ENCODE data around the gene ZBTB47.

The ZBTB47 gene

DNA sequence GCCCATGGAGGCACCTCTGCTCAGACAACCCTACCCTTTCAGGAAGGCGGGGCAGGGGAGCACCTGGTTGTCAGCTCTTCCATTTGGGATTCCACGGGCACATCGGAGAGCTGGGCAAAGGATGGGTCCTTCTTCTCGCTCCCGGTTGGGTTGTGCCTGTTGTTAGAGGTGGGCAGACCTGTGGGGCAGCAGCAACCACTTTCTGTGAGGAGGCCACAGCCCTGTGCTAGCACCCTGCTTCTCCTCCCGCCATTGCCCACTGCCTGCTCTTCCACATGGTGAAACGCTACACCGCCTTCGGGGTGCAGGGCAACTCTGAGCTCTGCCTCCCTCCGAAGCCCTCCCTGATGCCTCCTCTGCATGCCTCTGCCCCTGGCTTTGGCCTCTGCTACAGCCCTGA lies 56.1 kb downstream of the ZBTB47 start:
- peaks cover 0 to 2% of the 10 kb centered on the region in 2 donors for H3K36me3 ChIP-seq (replicated peaks in 1 of 2; ENCODE audit: control insufficient read depth in 2 of 2, insufficient read depth in 2 of 2, low read length in 2 of 2)
- WGBS, 2 donors (ENCODE audit: extremely low coverage in 2 of 2, insufficient read length in 2 of 2, insufficient replicate concordance in 1 of 2): no CpG with 5 or more reads among the region's 10 CpGs
- no peak overlapping the region for H2BK120ac ChIP-seq (ENCODE audit: low read depth, low read length)
- no peak overlapping the region for H3K14ac ChIP-seq (ENCODE audit: low read length)
- H3K4me3 ChIP-seq (ENCODE audit: low read length in 2 of 2): no peak overlapping the region
- no peak for DNase-seq (ENCODE audit: low spot score)
- no peak overlapping the region for H4K8ac ChIP-seq (ENCODE audit: low read depth, low read length)
- H3K27ac ChIP-seq (replicated peaks; ENCODE audit: low read length): no peak overlapping the region
- H4K91ac ChIP-seq (ENCODE audit: low read depth, low read length, poor library complexity): no peak overlapping the region
- H3K9me3 ChIP-seq (replicated peaks in 1 of 2; ENCODE audit: control insufficient read depth in 2 of 2, insufficient read depth in 1 of 2, low read depth in 1 of 2, low read length in 2 of 2): no peaks in the 10 kb centered on the region
- H2BK5ac ChIP-seq (ENCODE audit: low read length): no peak overlapping the region
- no peak overlapping the region for H3K4ac ChIP-seq (ENCODE audit: low read length)
- no peak overlapping the region for H2AK5ac ChIP-seq (ENCODE audit: low read depth, low read length)
- H3K4me1 ChIP-seq (ENCODE audit: control insufficient read depth in 2 of 2, insufficient read depth in 1 of 2, low read depth in 1 of 2, low read length in 2 of 2): peaks cover 0 to 1% of the 10 kb centered on the region in 2 donors
- H3K79me1 ChIP-seq (ENCODE audit: low read depth, low read length): no peaks in the 10 kb centered on the region
- no peak overlapping the region for H3K23ac ChIP-seq (ENCODE audit: low read depth, low read length, poor library complexity)
- H2AFZ ChIP-seq (ENCODE audit: low read length): no peak overlapping the region
- no peak overlapping the region for H3K9ac ChIP-seq (ENCODE audit: low read depth, low read length, poor library complexity)
- H3K27me3 ChIP-seq (ENCODE audit: control insufficient read depth in 3 of 3, insufficient read depth in 3 of 3, low read depth in 1 of 3, low read length in 3 of 3): peaks cover 0 to 57% (median 0%) of the 10 kb centered on the region in 3 experiments
- no peak overlapping the region for H3K4me2 ChIP-seq (ENCODE audit: insufficient read depth, low read length, poor library complexity, severe bottlenecking)
- peak overlapping the region; percentile 61 for H3K18ac ChIP-seq (ENCODE audit: low read length)
- no peak overlapping the region for H2BK15ac ChIP-seq (ENCODE audit: low read length)
- no peak overlapping the region for H2BK12ac ChIP-seq (ENCODE audit: low read length)

GRCh38 chr3:42710323-42711021 lies 57.0 kb downstream of the ZBTB47 start:
- H4K91ac ChIP-seq (ENCODE audit: low read depth, low read length, poor library complexity): no peak overlapping the region
- no peak overlapping the region for H3K27ac ChIP-seq (replicated peaks; ENCODE audit: low read length)
- H3K14ac ChIP-seq (ENCODE audit: low read length): no peak overlapping the region
- H2AFZ ChIP-seq (ENCODE audit: low read length): no peak overlapping the region
- H3K9me3 ChIP-seq (replicated peaks in 1 of 2; ENCODE audit: control insufficient read depth in 2 of 2, insufficient read depth in 1 of 2, low read depth in 1 of 2, low read length in 2 of 2): no peaks in the 10 kb centered on the region
- WGBS, 2 donors (ENCODE audit: extremely low coverage in 2 of 2, insufficient read length in 2 of 2, insufficient replicate concordance in 1 of 2): no CpG with 5 or more reads among the region's 7 CpGs
- no peak for DNase-seq (ENCODE audit: low spot score)
- H3K4me3 ChIP-seq (ENCODE audit: low read length in 2 of 2): no peak overlapping the region
- H2BK120ac ChIP-seq (ENCODE audit: low read depth, low read length): no peak overlapping the region
- H3K4ac ChIP-seq (ENCODE audit: low read length): no peak overlapping the region
- H2BK12ac ChIP-seq (ENCODE audit: low read length): no peak overlapping the region
- no peaks in the 10 kb centered on the region for H3K79me1 ChIP-seq (ENCODE audit: low read depth, low read length)
- no peak overlapping the region for H4K8ac ChIP-seq (ENCODE audit: low read depth, low read length)
- no peak overlapping the region for H3K23ac ChIP-seq (ENCODE audit: low read depth, low read length, poor library complexity)
- H3K18ac ChIP-seq (ENCODE audit: low read length): no peak overlapping the region
- no peak overlapping the region for H3K4me2 ChIP-seq (ENCODE audit: insufficient read depth, low read length, poor library complexity, severe bottlenecking)
- no peak overlapping the region for H2AK5ac ChIP-seq (ENCODE audit: low read depth, low read length)
- no peak overlapping the region for H3K9ac ChIP-seq (ENCODE audit: low read depth, low read length, poor library complexity)
- peaks cover 0 to 51% (median 0%) of the 10 kb centered on the region in 3 experiments for H3K27me3 ChIP-seq (ENCODE audit: control insufficient read depth in 3 of 3, insufficient read depth in 3 of 3, low read depth in 1 of 3, low read length in 3 of 3)
- peaks cover 0 to 1% of the 10 kb centered on the region in 2 donors for H3K4me1 ChIP-seq (ENCODE audit: control insufficient read depth in 2 of 2, insufficient read depth in 1 of 2, low read depth in 1 of 2, low read length in 2 of 2)
- no peak overlapping the region for H2BK15ac ChIP-seq (ENCODE audit: low read length)
- peaks cover 0 to 2% of the 10 kb centered on the region in 2 donors for H3K36me3 ChIP-seq (replicated peaks in 1 of 2; ENCODE audit: control insufficient read depth in 2 of 2, insufficient read depth in 2 of 2, low read length in 2 of 2)
- no peak overlapping the region for H2BK5ac ChIP-seq (ENCODE audit: low read length)

GRCh38 chr3:42711491-42712343 lies 58.2 kb downstream of the ZBTB47 start:
- Histone ChIP-seq H4K91ac (ENCODE audit: low read depth, low read length, poor library complexity) (no peak overlapping the region), H2AFZ (ENCODE audit: low read length) (no peak overlapping the region), H3K4me3 (ENCODE audit: low read length in 2 of 2) (no peak overlapping the region), H3K4me2 (ENCODE audit: insufficient read depth, low read length, poor library complexity, severe bottlenecking) (no peak overlapping the region), H3K27me3 (ENCODE audit: control insufficient read depth in 3 of 3, insufficient read depth in 3 of 3, low read depth in 1 of 3, low read length in 3 of 3) (peaks cover 0 to 48% (median 0%) of the 10 kb centered on the region in 3 experiments), H2AK5ac (ENCODE audit: low read depth, low read length) (no peak overlapping the region), H3K79me1 (ENCODE audit: low read depth, low read length) (no peaks in the 10 kb centered on the region), H3K4ac (ENCODE audit: low read length) (no peak overlapping the region), H2BK120ac (ENCODE audit: low read depth, low read length) (no peak overlapping the region), H3K9me3 (replicated peaks in 1 of 2; ENCODE audit: control insufficient read depth in 2 of 2, insufficient read depth in 1 of 2, low read depth in 1 of 2, low read length in 2 of 2) (no peaks in the 10 kb centered on the region), H2BK15ac (ENCODE audit: low read length) (peak overlapping the region; percentile 95), H3K18ac (ENCODE audit: low read length) (peak overlapping the region; percentile 57), H2BK12ac (ENCODE audit: low read length) (no peak overlapping the region), H4K8ac (ENCODE audit: low read depth, low read length) (no peak overlapping the region), H3K14ac (ENCODE audit: low read length) (peak overlapping the region; percentile 27), H3K9ac (ENCODE audit: low read depth, low read length, poor library complexity) (no peak overlapping the region), H3K27ac (replicated peaks; ENCODE audit: low read length) (no peak overlapping the region), H3K4me1 (ENCODE audit: control insufficient read depth in 2 of 2, insufficient read depth in 1 of 2, low read depth in 1 of 2, low read length in 2 of 2) (peaks cover 0 to 1% of the 10 kb centered on the region in 2 donors), H2BK5ac (ENCODE audit: low read length) (no peak overlapping the region), H3K23ac (ENCODE audit: low read depth, low read length, poor library complexity) (no peak overlapping the region), H3K36me3 (replicated peaks in 1 of 2; ENCODE audit: control insufficient read depth in 2 of 2, insufficient read depth in 2 of 2, low read length in 2 of 2) (peaks cover 0 to 2% of the 10 kb centered on the region in 2 donors)
- no CpG with 5 or more reads among the region's 6 CpGs for WGBS, 2 donors (ENCODE audit: extremely low coverage in 2 of 2, insufficient read length in 2 of 2, insufficient replicate concordance in 1 of 2)
- DNase-seq (ENCODE audit: low spot score): no peak

- Histone ChIP-seq H4K8ac (ENCODE audit: low read depth, low read length) (no peak overlapping the region), H3K27me3 (ENCODE audit: control insufficient read depth in 3 of 3, insufficient read depth in 3 of 3, low read depth in 1 of 3, low read length in 3 of 3) (peaks cover 0 to 45% (median 0%) of the 10 kb centered on the region in 3 experiments), H3K23ac (ENCODE audit: low read depth, low read length, poor library complexity) (no peak overlapping the region), H3K4me2 (ENCODE audit: insufficient read depth, low read length, poor library complexity, severe bottlenecking) (no peak overlapping the region), H2BK12ac (ENCODE audit: low read length) (no peak overlapping the region), H3K79me1 (ENCODE audit: low read depth, low read length) (no peaks in the 10 kb centered on the region), H2BK5ac (ENCODE audit: low read length) (peak overlapping the region; percentile 75), H3K14ac (ENCODE audit: low read length) (peak overlapping the region; percentile 56), H3K4ac (ENCODE audit: low read length) (no peak overlapping the region), H3K18ac (ENCODE audit: low read length) (peak overlapping the region; percentile 57), H3K9me3 (replicated peaks in 1 of 2; ENCODE audit: control insufficient read depth in 2 of 2, insufficient read depth in 1 of 2, low read depth in 1 of 2, low read length in 2 of 2) (no peaks in the 10 kb centered on the region), H3K36me3 (replicated peaks in 1 of 2; ENCODE audit: control insufficient read depth in 2 of 2, insufficient read depth in 2 of 2, low read length in 2 of 2) (peaks cover 0 to 2% of the 10 kb centered on the region in 2 donors), H3K9ac (ENCODE audit: low read depth, low read length, poor library complexity) (no peak overlapping the region), H2BK120ac (ENCODE audit: low read depth, low read length) (no peak overlapping the region), H2BK15ac (ENCODE audit: low read length) (no peak overlapping the region), H3K27ac (replicated peaks; ENCODE audit: low read length) (no peak overlapping the region), H4K91ac (ENCODE audit: low read depth, low read length, poor library complexity) (no peak overlapping the region), H2AK5ac (ENCODE audit: low read depth, low read length) (no peak overlapping the region), H3K4me3 (ENCODE audit: low read length in 2 of 2) (no peak overlapping the region), H2AFZ (ENCODE audit: low read length) (no peak overlapping the region), H3K4me1 (ENCODE audit: control insufficient read depth in 2 of 2, insufficient read depth in 1 of 2, low read depth in 1 of 2, low read length in 2 of 2) (peaks cover 0 to 1% of the 10 kb centered on the region in 2 donors)
- WGBS, 2 donors (ENCODE audit: extremely low coverage in 2 of 2, insufficient read length in 2 of 2, insufficient replicate concordance in 1 of 2): no CpG with 5 or more reads among the region's 4 CpGs
- no peak for DNase-seq (ENCODE audit: low spot score)
These were observed 58.8 kb downstream of the ZBTB47 start for GRCh38 chr3:42712344-42712648.

Measured in neuronal stem cell (in vitro differentiated cells).